MM.1S (cell line): ENCODE results near the gene PPP1R18.

Experiments used
- DNase-seq: peaks from one replicate; pipeline ENCODE4 v3.0.0-alpha.2; 2015
- H2AFZ ChIP-seq: fragments of 300-600 bp; sonication (generic); 2 replicates; pipeline ENCODE4 v1.6.0; 2016; ENCODE audit warnings: antibody characterized with exemption, low read length
- H3F3A ChIP-seq: fragments of 300-600 bp; sonication (generic); 2 replicates; pipeline ENCODE4 v1.6.1; 2016; ENCODE audit warnings: mild to moderate bottlenecking, antibody characterized with exemption, low read length, moderate library complexity, mixed read lengths; ENCODE audit not compliant: insufficient read depth
- H3K27ac ChIP-seq: fragments of 300-600 bp; sonication (generic); 2 replicates; pipeline ENCODE4 v1.5.1; 2016; ENCODE audit warnings: mild to moderate bottlenecking, low read length
- H3K27me3 ChIP-seq: fragments of 300-600 bp; sonication (generic); replicated peaks from 2 replicates; pipeline ENCODE4 v1.6.0; 2016; ENCODE audit warnings: low read length; ENCODE audit not compliant: insufficient read depth
- H3K36me3 ChIP-seq: fragments of 300-600 bp; sonication (generic); replicated peaks from 2 replicates; pipeline ENCODE4 v1.6.1; 2016; ENCODE audit warnings: mild to moderate bottlenecking, low read length, mixed read lengths; ENCODE audit not compliant: insufficient read depth
- H3K4me1 ChIP-seq: fragments of 300-600 bp; sonication (generic); 2 replicates; pipeline ENCODE4 v1.6.1; 2016; ENCODE audit warnings: low read length, mixed read lengths
- H3K4me2 ChIP-seq: fragments of 300-600 bp; sonication (generic); 2 replicates; pipeline ENCODE4 v1.6.0; 2016; ENCODE audit warnings: low read depth, low read length
- H3K4me3 ChIP-seq: fragments of 300-600 bp; sonication (generic); 2 replicates; pipeline ENCODE4 v1.5.1; 2016; ENCODE audit warnings: low read length, mixed read lengths
- H3K79me2 ChIP-seq: fragments of 300-600 bp; sonication (generic); 2 replicates; pipeline ENCODE4 v1.6.1; 2016; ENCODE audit warnings: mixed run types, low read length, mixed read lengths
- H3K9ac ChIP-seq: fragments of 300-600 bp; sonication (generic); 2 replicates; pipeline ENCODE4 v1.6.1; 2016; ENCODE audit warnings: low read length, mixed read lengths
- H3K9me2 ChIP-seq: fragments of 300-600 bp; sonication (generic); replicated peaks from 2 replicates; pipeline ENCODE4 v1.6.1; 2016; ENCODE audit warnings: mild to moderate bottlenecking, low read length, mixed read lengths; ENCODE audit not compliant: insufficient read depth
- H3K9me3 ChIP-seq: fragments of 300-600 bp; sonication (generic); replicated peaks from 2 replicates; pipeline ENCODE4 v1.6.1; 2016; ENCODE audit warnings: mild to moderate bottlenecking, low read length, mixed read lengths; ENCODE audit not compliant: insufficient read depth
- H4K20me1 ChIP-seq: fragments of 300-600 bp; sonication (generic); 2 replicates; pipeline ENCODE4 v1.6.1; 2016; ENCODE audit warnings: mild to moderate bottlenecking, low read length, moderate library complexity, mixed read lengths; ENCODE audit not compliant: insufficient read depth
- CTCF ChIP-seq: fragments of 300-600 bp; sonication (generic); IDR thresholded peaks from 2 replicates; pipeline ENCODE4 v1.5.1; 2016; ENCODE audit warnings: antibody characterized with exemption, low read length, mixed read lengths
- EZH2 ChIP-seq: fragments of 300-600 bp; sonication (generic); optimal IDR thresholded peaks from 2 replicates; pipeline ENCODE3; 2017; ENCODE audit warnings: low read depth, mild to moderate bottlenecking, antibody characterized with exemption, low read length, mixed read lengths
- EZH2phosphoT487 ChIP-seq: fragments of 300-600 bp; sonication (generic); IDR thresholded peaks from 2 replicates; pipeline ENCODE4 v1.6.1; 2018; ENCODE audit warnings: antibody characterized with exemption, low read length

The PPP1R18 gene

GRCh38 chr6:30717129-30717844, 30.8 kb upstream of the PPP1R18 start, which contains the start of gene MDC1:
MDC1 (minus strand) TSS chr6:30717281; CDS start chr6:30715175, 2,106 bp downstream.
- Histone ChIP-seq H3K79me2 (peaks cover 35% of the 10 kb centered on the region), H3K9ac (peak within 1 kb of the TSS; percentile 84), H3K9me2 (no peaks in the 10 kb centered on the region), H3K9me3 (no peaks in the 10 kb centered on the region), H4K20me1 (peaks cover 6% of the 10 kb centered on the region), H3K27ac (peak within 1 kb of the TSS; percentile 77), H3K27me3 (no peaks in the 10 kb centered on the region), H2AFZ (peak within 1 kb of the TSS; percentile 72), H3F3A (peaks cover 39% of the 10 kb centered on the region), H3K4me2 (peak within 1 kb of the TSS; percentile 94), H3K4me1 (peaks cover 8% of the 10 kb centered on the region), H3K36me3 (peaks cover 3% of the 10 kb centered on the region; the same call in 1 of the 2 replicates), H3K4me3 (peak within 1 kb of the TSS; percentile 75)
- peak; percentile 99 for DNase-seq
- TF ChIP-seq EZH2 (no peak), EZH2phosphoT487 (no peak), CTCF (peak; percentile 13; the same call in 1 of the 2 replicates)

GRCh38 chr6:30716879-30717128, 30.4 kb upstream of the PPP1R18 start:
- H2AFZ ChIP-seq, result peak overlapping the region; percentile 43
- H3K9me3 ChIP-seq, result no peaks in the 10 kb centered on the region
- no peak for DNase-seq

GRCh38 chr6:30714263-30714662, 27.8 kb upstream of the PPP1R18 start:
- no peak for TF ChIP-seq EZH2phosphoT487
- TF ChIP-seq EZH2, result no peak
- no peak for TF ChIP-seq CTCF
- DNase-seq, result no peak
- H3K27ac ChIP-seq, result no peak overlapping the region
- no peaks in the 10 kb centered on the region for H3K9me2 ChIP-seq
- peaks cover 3% of the 10 kb centered on the region; the same call in 1 of the 2 replicates for H3K36me3 ChIP-seq
- no peaks in the 10 kb centered on the region for H3K27me3 ChIP-seq
- no peak overlapping the region for H3K4me2 ChIP-seq
- peaks cover 8% of the 10 kb centered on the region for H3K4me1 ChIP-seq
- no peak overlapping the region for H3K4me3 ChIP-seq
- H3F3A ChIP-seq, result peaks cover 15% of the 10 kb centered on the region
- H3K79me2 ChIP-seq, result peaks cover 13% of the 10 kb centered on the region
- H2AFZ ChIP-seq, result no peak overlapping the region
- H3K9me3 ChIP-seq, result no peaks in the 10 kb centered on the region
- H4K20me1 ChIP-seq, result no peaks in the 10 kb centered on the region
- H3K9ac ChIP-seq, result no peak overlapping the region

More at GRCh38 chr6:30716879-30717128, 30.4 kb upstream of the PPP1R18 start:
- Histone ChIP-seq H3K9ac (peak overlapping the region; percentile 84), H3K79me2 (peaks cover 30% of the 10 kb centered on the region), H4K20me1 (peaks cover 3% of the 10 kb centered on the region), H3K4me3 (peak overlapping the region; percentile 75), H3K27ac (peak overlapping the region; percentile 77), H3K4me1 (peaks cover 8% of the 10 kb centered on the region), H3K4me2 (peak overlapping the region; percentile 94), H3F3A (peaks cover 34% of the 10 kb centered on the region), H3K9me2 (no peaks in the 10 kb centered on the region), H3K27me3 (no peaks in the 10 kb centered on the region), H3K36me3 (peaks cover 3% of the 10 kb centered on the region; the same call in 1 of the 2 replicates)
- TF ChIP-seq EZH2 (no peak), EZH2phosphoT487 (no peak), CTCF (no peak)
